NCI-H1417 treated with DMSO at 0.1 percent for 48 hours (cell line): Measurements from ENCODE around the gene GSTM1.
"Not testable (repeated sequence)": the region's sequence is repeated elsewhere in the genome, so short reads cannot be mapped to it uniquely, and the experiment has no call there.

Experiments
- DNase-seq: peaks from one replicate; lab custom pipeline; 2025; lab: John Stamatoyannopoulos, UW

The GSTM1 gene

GRCh38 chr1:109697861-109698260, 10.2 kb downstream of the GSTM1 start:
- DNase-seq: not testable (repeated sequence)

- DNase-seq: not testable (repeated sequence)
These were observed 15.3 kb downstream of the GSTM1 start for GRCh38 chr1:109702940-109703339.

- DNase-seq: no peak
These were observed 16.6 kb downstream of the GSTM1 start for GRCh38 chr1:109704173-109704572.

GRCh38 chr1:109705411-109705810, 17.8 kb downstream of the GSTM1 start:
- no peak for DNase-seq

GRCh38 chr1:109708949-109709348, 21.3 kb downstream of the GSTM1 start:
- DNase-seq: not testable (repeated sequence)

GRCh38 chr1:109709822-109710221, 22.2 kb downstream of the GSTM1 start:
- not testable (repeated sequence) for DNase-seq

- not testable (repeated sequence) for DNase-seq
These were observed 24.1 kb downstream of the GSTM1 start, which contains the start of gene GSTM5 for GRCh38 chr1:109711593-109712320. TSS of gene GSTM5 (plus strand) at chr1:109712251. CDS start at chr1:109712313, 62 bp downstream.

- DNase-seq: no peak
These were observed 24.8 kb downstream of the GSTM1 start for GRCh38 chr1:109712321-109712864.

GRCh38 chr1:109713636-109714035, 26.0 kb downstream of the GSTM1 start:
- no peak for DNase-seq

- DNase-seq: no peak
These were observed 27.2 kb downstream of the GSTM1 start for GRCh38 chr1:109714661-109715372.

GRCh38 chr1:109716121-109716520, 28.5 kb downstream of the GSTM1 start:
- no peak for DNase-seq

- no peak for DNase-seq
These were observed 29.0 kb downstream of the GSTM1 start for GRCh38 chr1:109716570-109717090.

- no peak for DNase-seq
These were observed 30.1 kb downstream of the GSTM1 start for GRCh38 chr1:109717729-109718128.

GRCh38 chr1:109718495-109718894, 30.9 kb downstream of the GSTM1 start:
- DNase-seq: no peak

- no peak for DNase-seq
These were observed 31.8 kb downstream of the GSTM1 start for GRCh38 chr1:109719337-109719837.

- DNase-seq: no peak
These were observed 33.4 kb downstream of the GSTM1 start for GRCh38 chr1:109721042-109721441.

- no peak for DNase-seq
These were observed 34.4 kb downstream of the GSTM1 start for GRCh38 chr1:109721971-109722370.

- DNase-seq: no peak
These were observed 35.5 kb downstream of the GSTM1 start for GRCh38 chr1:109722908-109723691.

GRCh38 chr1:109724933-109725332, 37.3 kb downstream of the GSTM1 start:
- no peak for DNase-seq

- no peak for DNase-seq
These were observed 37.9 kb downstream of the GSTM1 start for GRCh38 chr1:109725510-109725909.

- no peak for DNase-seq
These were observed 38.4 kb downstream of the GSTM1 start for GRCh38 chr1:109726007-109726406.
